DMS153 treated with DMSO at 0.1 percent for 48 hours (cell line): ENCODE measurements around the gene STK38.
"Not testable (repeated sequence)": the region's sequence is repeated elsewhere in the genome, so short reads cannot be mapped to it uniquely, and the experiment has no call there.

Source experiments
- DNase-seq: peaks from one replicate; lab custom pipeline; 2025; ENCODE audit not compliant: unreplicated experiment; lab: John Stamatoyannopoulos, UW

Gene STK38

DNA sequence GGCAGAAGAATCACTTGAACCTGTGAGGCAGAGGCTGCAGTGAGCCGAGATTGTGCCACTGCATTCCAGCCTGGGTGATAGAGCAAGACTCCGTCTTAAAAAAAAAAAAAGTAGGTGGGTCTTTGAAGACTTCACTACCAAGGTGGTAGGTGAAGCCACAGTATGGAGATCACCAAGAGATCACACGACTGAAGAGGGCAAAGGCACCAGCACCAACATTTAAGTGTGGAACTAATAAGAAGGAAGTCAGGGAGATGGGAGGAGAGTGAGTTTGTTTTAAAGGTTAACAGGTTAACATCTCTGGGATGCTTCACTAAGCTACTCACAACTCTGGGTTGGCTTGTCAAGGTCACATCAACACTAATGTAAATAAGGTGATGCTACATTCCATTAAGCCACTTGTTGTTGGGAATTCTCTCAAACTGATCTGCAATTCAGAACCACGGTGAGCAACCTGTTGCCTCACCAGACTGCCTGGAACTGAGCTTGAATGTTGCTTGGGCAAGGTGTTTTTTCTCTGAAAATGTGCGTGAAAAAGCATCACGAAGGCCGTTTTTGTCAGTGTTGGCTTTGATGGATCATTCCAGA, 55.8 kb downstream of the STK38 start:
- DNase-seq: no peak

DNA sequence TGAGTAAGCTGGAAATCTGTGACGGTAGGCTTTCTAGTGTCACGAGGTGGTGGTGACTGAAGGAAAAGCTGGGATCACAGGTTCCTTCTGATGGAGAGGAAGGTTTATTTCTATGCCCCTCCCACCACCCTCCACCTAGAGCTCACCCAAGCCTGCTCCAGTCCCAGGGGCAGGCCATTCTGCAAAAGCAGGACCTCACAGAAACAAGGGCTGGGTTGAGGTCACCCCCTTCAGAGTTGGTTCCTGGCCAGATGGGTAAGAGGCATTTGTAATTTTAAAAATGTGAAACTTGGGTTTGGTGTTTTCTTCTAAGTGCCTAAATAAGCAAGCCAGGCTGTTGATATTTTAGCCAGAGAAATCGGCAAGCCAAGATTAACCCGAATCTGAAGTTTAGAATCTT, 57.9 kb downstream of the STK38 start:
- no peak for DNase-seq

DNA sequence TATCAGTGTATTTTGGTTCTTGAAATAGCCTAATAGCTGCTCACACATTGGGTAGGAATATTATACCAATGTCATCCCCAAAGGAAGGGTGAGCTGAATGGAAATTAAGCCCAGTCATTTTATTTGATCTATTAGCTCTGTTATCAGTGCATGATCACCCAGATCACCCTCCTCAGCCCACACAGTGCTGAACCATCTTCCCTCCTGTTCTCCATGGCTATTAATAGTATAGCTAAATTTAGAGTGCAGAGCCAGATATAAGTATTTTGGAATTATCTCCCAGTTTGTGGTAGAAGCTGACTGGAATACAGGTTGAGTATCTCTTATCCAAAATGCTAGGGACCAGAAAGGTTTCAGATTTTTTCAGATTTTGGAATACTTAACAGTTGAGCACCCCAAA, 59.1 kb downstream of the STK38 start:
- no peak for DNase-seq

- DNase-seq: no peak
Observed at GRCh38 chr6:36487698-36488097, 59.6 kb downstream of the STK38 start.

- DNase-seq: no peak
Observed at GRCh38 chr6:36484736-36485135, 62.5 kb downstream of the STK38 start.

GRCh38 chr6:36483326-36483725, 64.0 kb downstream of the STK38 start:
- DNase-seq: not testable (repeated sequence)

GRCh38 chr6:36479256-36479655, 68.0 kb downstream of the STK38 start:
- DNase-seq: no peak

GRCh38 chr6:36478051-36478526, 69.2 kb downstream of the STK38 start:
- no peak for DNase-seq

- no peak for DNase-seq
Observed at GRCh38 chr6:36469946-36470345, 77.3 kb downstream of the STK38 start.

- no peak for DNase-seq
Observed at GRCh38 chr6:36469148-36469661, 78.1 kb downstream of the STK38 start.

GRCh38 chr6:36467625-36468024, 79.7 kb downstream of the STK38 start:
- no peak for DNase-seq

DNA sequence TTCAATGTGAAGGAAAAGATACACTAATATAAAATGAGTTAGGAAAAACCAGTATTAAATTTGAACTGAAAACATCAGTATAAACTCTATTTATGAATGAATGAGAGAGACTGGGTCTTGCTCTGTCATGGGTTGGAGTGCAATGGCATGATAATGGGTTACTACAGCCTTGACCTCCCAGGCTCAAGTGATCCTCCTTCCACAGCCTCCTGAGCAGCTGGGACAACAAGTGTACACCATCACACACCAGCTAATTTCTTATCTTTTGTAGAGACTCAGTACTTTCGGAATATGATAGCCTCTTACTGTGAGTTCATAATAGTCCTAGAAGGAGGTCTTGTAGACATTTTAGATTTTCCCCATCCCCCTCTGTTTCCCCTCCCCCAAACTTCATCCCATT, 83.0 kb downstream of the STK38 start:
- DNase-seq: no peak

DNA sequence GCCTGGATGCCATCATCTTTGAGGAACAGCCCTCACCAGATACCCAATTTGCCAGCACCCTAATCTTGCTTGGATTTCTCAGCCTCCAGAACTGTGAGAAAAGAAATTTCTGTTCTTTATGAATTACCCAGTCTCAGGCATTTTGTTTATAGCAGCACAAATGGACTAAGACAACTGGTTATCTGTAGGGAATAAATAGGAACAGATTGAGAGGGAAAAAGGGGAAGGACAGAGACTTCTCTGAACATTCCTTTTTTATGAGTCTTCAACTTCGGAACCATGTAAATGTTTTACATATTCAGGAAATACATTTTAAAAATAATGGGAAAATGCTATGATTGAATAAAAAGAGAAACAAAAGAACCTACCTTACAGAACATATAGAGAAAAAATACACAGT, 83.6 kb downstream of the STK38 start:
- DNase-seq: no peak

DNA sequence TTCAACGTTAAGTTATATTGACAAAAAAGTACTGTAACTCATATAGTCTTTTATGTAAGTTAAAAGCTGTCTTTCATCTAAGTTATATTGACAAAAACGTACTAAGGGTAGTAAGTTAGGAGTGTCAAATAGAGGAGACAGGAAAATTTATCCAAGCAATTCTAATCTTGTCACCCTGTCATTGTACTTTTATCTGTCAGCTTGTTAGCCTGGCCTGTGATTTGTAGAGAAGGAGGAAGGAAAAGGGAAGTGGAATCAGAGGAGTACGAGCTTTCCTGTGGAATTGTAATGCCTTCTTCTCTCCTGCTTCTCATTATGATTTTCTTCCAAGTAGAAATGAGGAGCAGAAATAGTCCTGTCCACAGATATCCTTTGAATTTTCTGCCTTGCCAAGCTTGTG, 85.6 kb downstream of the STK38 start:
- no peak for DNase-seq

GRCh38 chr6:36460916-36461315, 86.4 kb downstream of the STK38 start:
- DNase-seq: no peak

DNA sequence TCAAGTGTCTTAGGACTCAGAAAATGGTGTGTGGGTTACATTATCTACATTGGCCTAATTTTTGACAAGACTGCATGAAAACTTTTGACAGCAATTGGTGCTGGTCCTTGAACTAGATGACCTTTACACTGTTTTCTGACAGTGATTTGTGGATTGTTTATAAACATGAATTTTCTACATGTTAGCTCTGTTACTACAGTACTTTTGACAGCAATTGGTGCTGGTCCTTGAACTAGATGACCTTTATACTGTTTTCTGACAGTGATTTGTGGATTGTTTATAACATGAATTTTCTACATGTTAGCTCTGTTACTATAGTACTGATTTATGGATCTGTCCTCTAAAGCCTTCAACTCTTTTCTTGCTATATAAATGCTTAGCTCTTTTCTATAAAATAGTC, 87.8 kb downstream of the STK38 start:
- no peak for DNase-seq

DNA sequence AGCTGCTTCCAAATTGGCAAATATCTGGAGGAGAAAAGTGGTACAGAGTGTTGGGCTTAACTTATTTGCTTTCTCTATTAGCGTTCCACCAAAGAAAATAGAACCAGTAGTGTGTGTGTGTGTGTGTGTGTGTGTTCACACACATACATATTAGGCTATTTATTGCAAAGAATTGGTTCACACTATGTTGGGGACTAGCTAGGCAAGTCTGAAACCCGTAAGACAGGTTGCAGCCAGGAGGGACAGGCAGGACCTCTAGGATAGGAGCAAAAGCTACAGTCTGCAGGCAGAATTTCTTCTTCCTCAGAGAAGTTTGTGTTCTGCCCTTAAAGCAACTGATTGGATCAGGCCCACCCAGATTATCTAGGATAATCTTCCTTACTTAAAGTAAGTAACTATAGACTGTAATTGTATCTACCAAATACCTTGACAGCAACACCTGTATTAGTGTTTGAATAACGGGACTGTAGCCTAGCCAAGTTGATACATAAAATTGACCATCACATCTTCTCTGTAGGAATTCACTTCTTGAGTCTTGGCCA, 91.7 kb downstream of the STK38 start:
- no peak for DNase-seq

- DNase-seq: not testable (repeated sequence)
Observed at GRCh38 chr6:36452897-36453296, 94.4 kb downstream of the STK38 start.

- not testable (repeated sequence) for DNase-seq
Observed at GRCh38 chr6:36449173-36449572, 98.1 kb downstream of the STK38 start.

GRCh38 chr6:36445621-36446020, 101.7 kb downstream of the STK38 start:
- DNase-seq: no peak

- DNase-seq: no peak
Observed at GRCh38 chr6:36444470-36444869, 102.8 kb downstream of the STK38 start.
